Fibroblast of peridontal ligament (primary cell): Measurements from ENCODE around the gene BGLAP.
A peak's percentile ranks its signal among the peaks of the same experiment; 100 is the strongest.

Source experiments
- DNase-seq: peaks from one replicate; pipeline ENCODE4 v3.0.0-alpha.2; 2010; ENCODE audit errors: extremely low read depth

BGLAP gene

GRCh38 chr1:156291226-156292061 lies 49.5 kb downstream of the BGLAP start:
- peak; percentile 79 for DNase-seq
